ENCODE measurements around the gene DNAH11.

Gene DNAH11

GRCh38 chr7:21942955-21943354 lies 400.1 kb downstream of the DNAH11 start:
- no peak for TF ChIP-seq LEF1 (IDR thresholded peaks at IDR 0.05; ENCODE audit: borderline replicate concordance)
- no peak for TF ChIP-seq FOXA1 (IDR thresholded peaks at IDR 0.05)
- no peak for TF ChIP-seq PKNOX1 (IDR thresholded peaks at IDR 0.05)
- TF ChIP-seq SP1 (IDR thresholded peaks at IDR 0.05), result no peak
- TF ChIP-seq BHLHE40 (IDR thresholded peaks at IDR 0.05; ENCODE audit: borderline replicate concordance), result no peak
- no peak for TF ChIP-seq TARDBP (IDR thresholded peaks at IDR 0.05)
- no peak for TF ChIP-seq ZNF384 (IDR thresholded peaks at IDR 0.05)
- TF ChIP-seq ELF4 (IDR thresholded peaks at IDR 0.05), result no peak
- no peak for TF ChIP-seq FOXK2 (IDR thresholded peaks at IDR 0.05)
- TF ChIP-seq HDGF (IDR thresholded peaks at IDR 0.05; ENCODE audit: borderline replicate concordance), result no peak
- no peak for TF ChIP-seq ARNT (IDR thresholded peaks at IDR 0.05)
- no peak for TF ChIP-seq L3MBTL2 (conservative IDR thresholded peaks at IDR 0.05)
- TF ChIP-seq SUZ12 (IDR thresholded peaks at IDR 0.05), result no peak
- TF ChIP-seq NFRKB (IDR thresholded peaks at IDR 0.05), result no peak
- TF ChIP-seq FOXM1 (IDR thresholded peaks at IDR 0.05; ENCODE audit: borderline replicate concordance), result no peak
- TF ChIP-seq CTBP1 (IDR thresholded peaks at IDR 0.05; ENCODE audit: borderline replicate concordance), result no peak
- CTCF ChIA-PET, result interaction anchor here (0.6 to 1.3 kb wide), 4 partner anchors 11 to 65 kb away, joined by 3 to 5 read pairs (median 3); no protein-coding TSS in a partner anchor
- DNase-seq (ENCODE audit: extremely low spot score), result no peak
- POLR2A ChIA-PET, result no interaction called here

- ChIA-PET CTCF (interaction anchor here (0.6 to 1.3 kb wide), 4 partner anchors 10 to 21 kb away, joined by 3 to 5 read pairs (median 3); no protein-coding TSS in a partner anchor), POLR2A (interaction anchor here (2.8 kb wide), 1 partner anchor 22 kb away, joined by 9 read pairs; no protein-coding TSS in a partner anchor)
- DNase-seq (ENCODE audit: extremely low spot score), result no peak
- no peak for TF ChIP-seq TARDBP (IDR thresholded peaks at IDR 0.05)
- TF ChIP-seq PKNOX1 (IDR thresholded peaks at IDR 0.05), result no peak
- TF ChIP-seq ARNT (IDR thresholded peaks at IDR 0.05), result no peak
These were observed 400.6 kb downstream of the DNAH11 start for GRCh38 chr7:21943436-21943835.

GRCh38 chr7:21944616-21945453 lies 402.0 kb downstream of the DNAH11 start:
- CTCF ChIA-PET, result interaction anchor here (0.6 to 1.0 kb wide), 2 partner anchors 19 to 24 kb away, joined by 3 read pairs; no protein-coding TSS in a partner anchor
- peak; percentile 42; the same call in 1 of the 2 replicates for TF ChIP-seq ZNF384 (IDR thresholded peaks at IDR 0.05)
- TF ChIP-seq SUZ12 (IDR thresholded peaks at IDR 0.05), result no peak
- peak; percentile 43 for DNase-seq (ENCODE audit: extremely low spot score)
- POLR2A ChIA-PET, result interaction anchor here (0.9 to 2.8 kb wide), 5 partner anchors 18 to 139 kb away, joined by 3 to 9 read pairs (median 3); no protein-coding TSS in a partner anchor

GRCh38 chr7:21945454-21946221 lies 402.8 kb downstream of the DNAH11 start, which contains the start of gene CDCA7L:
Gene CDCA7L (minus strand): TSS chr7:21945899. CDS start chr7:21945804, 95 bp downstream.
- DNase-seq (ENCODE audit: extremely low spot score), result peak; percentile 76
- POLR2A ChIA-PET, result interaction anchor here (0.9 to 2.8 kb wide), 7 partner anchors 17 to 363 kb away, joined by 3 to 9 read pairs (median 3); no protein-coding TSS in a partner anchor
- CTCF ChIA-PET, result interaction anchor here (0.6 to 1.0 kb wide), 2 partner anchors 18 to 25 kb away, joined by 3 read pairs; no protein-coding TSS in a partner anchor
- TF ChIP-seq L3MBTL2 (conservative IDR thresholded peaks at IDR 0.05) (peak; percentile 95), BHLHE40 (IDR thresholded peaks at IDR 0.05; ENCODE audit: borderline replicate concordance) (peak; percentile 91), CTBP1 (IDR thresholded peaks at IDR 0.05; ENCODE audit: borderline replicate concordance) (peak; percentile 66; the same call in 1 of the 2 replicates), FOXK2 (IDR thresholded peaks at IDR 0.05) (no peak), FOXM1 (IDR thresholded peaks at IDR 0.05; ENCODE audit: borderline replicate concordance) (peak; percentile 94), FOXA1 (IDR thresholded peaks at IDR 0.05) (no peak)

DNA sequence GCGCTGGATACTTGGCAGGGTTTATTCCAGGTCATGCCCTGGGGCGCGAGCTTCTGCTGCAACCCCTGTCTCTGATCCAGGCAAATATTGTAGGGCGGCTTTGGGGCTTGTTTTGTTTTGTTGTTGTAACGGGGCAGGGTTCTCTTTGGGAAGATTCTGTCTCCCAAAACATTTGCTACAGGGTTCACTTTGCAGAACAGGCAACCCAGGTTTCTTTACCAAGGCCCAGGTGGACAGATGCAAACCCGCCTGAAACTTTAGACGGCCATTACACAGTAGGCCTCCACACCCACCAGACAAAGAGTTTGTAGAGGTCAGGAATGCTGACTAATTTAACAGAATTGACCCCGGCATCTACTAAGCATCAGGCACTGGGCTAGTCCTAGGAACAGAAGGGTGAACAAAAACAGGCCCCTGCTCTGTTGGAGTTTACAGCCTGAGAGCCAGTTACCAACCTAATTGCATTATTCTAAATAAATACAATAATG lies 403.4 kb downstream of the DNAH11 start:
- ChIA-PET POLR2A (interaction anchor here (0.9 to 2.8 kb wide), 5 partner anchors 25 to 364 kb away, joined by 3 to 9 read pairs (median 3); no protein-coding TSS in a partner anchor), CTCF (interaction anchor here (1.0 kb wide), 1 partner anchor 17 kb away, joined by 3 read pairs; no protein-coding TSS in a partner anchor)

More for the DNA sequence above, 403.4 kb downstream of the DNAH11 start:
- TF ChIP-seq SUZ12 (IDR thresholded peaks at IDR 0.05), result no peak
- TF ChIP-seq PKNOX1 (IDR thresholded peaks at IDR 0.05), result no peak
- TF ChIP-seq FOXK2 (IDR thresholded peaks at IDR 0.05), result no peak
- no peak for TF ChIP-seq ARNT (IDR thresholded peaks at IDR 0.05)
- TF ChIP-seq L3MBTL2 (conservative IDR thresholded peaks at IDR 0.05), result no peak
- no peak for TF ChIP-seq LEF1 (IDR thresholded peaks at IDR 0.05; ENCODE audit: borderline replicate concordance)
- no peak for TF ChIP-seq HDGF (IDR thresholded peaks at IDR 0.05; ENCODE audit: borderline replicate concordance)
- no peak for TF ChIP-seq ELF4 (IDR thresholded peaks at IDR 0.05)
- no peak for TF ChIP-seq FOXA1 (IDR thresholded peaks at IDR 0.05)
- TF ChIP-seq FOXM1 (IDR thresholded peaks at IDR 0.05; ENCODE audit: borderline replicate concordance), result no peak
- TF ChIP-seq BHLHE40 (IDR thresholded peaks at IDR 0.05; ENCODE audit: borderline replicate concordance), result no peak
- TF ChIP-seq CTBP1 (IDR thresholded peaks at IDR 0.05; ENCODE audit: borderline replicate concordance), result no peak
- DNase-seq (ENCODE audit: extremely low spot score), result no peak
